ENCODE data around the gene CHST15.

The CHST15 gene

GRCh38 chr10:123995461-123996131 is 97.8 kb downstream of the CHST15 start:
- DNase-seq, result peak; percentile 50

- no peak for DNase-seq
Measured at GRCh38 chr10:123995082-123995460, 98.3 kb downstream of the CHST15 start.

- peak; percentile 61 for DNase-seq
Measured at GRCh38 chr10:123994417-123995081, 98.8 kb downstream of the CHST15 start.

- no peak for DNase-seq
Measured at GRCh38 chr10:123993534-123994416, 99.6 kb downstream of the CHST15 start.

GRCh38 chr10:123991611-123992570 is 101.5 kb downstream of the CHST15 start:
- no peak for DNase-seq

GRCh38 chr10:123990889-123991288 is 102.5 kb downstream of the CHST15 start:
- DNase-seq, result no peak

- DNase-seq, result no peak
Measured at GRCh38 chr10:123988694-123989093, 104.7 kb downstream of the CHST15 start.

- DNase-seq, result no peak
Measured at GRCh38 chr10:123986736-123987135, 106.7 kb downstream of the CHST15 start.

GRCh38 chr10:123974406-123974805 is 119.0 kb downstream of the CHST15 start:
- no peak for DNase-seq

- DNase-seq, result no peak
Measured at GRCh38 chr10:123972481-123973401, 120.7 kb downstream of the CHST15 start.

GRCh38 chr10:123970927-123971286 is 122.5 kb downstream of the CHST15 start:
- no peak for DNase-seq

GRCh38 chr10:123970207-123970926 is 123.0 kb downstream of the CHST15 start:
- no peak for DNase-seq

GRCh38 chr10:123967626-123968243 is 125.7 kb downstream of the CHST15 start:
- DNase-seq, result peak; percentile 52

GRCh38 chr10:123966896-123967231 is 126.5 kb downstream of the CHST15 start:
- DNase-seq, result no peak

GRCh38 chr10:123965973-123966895 is 127.2 kb downstream of the CHST15 start:
- no peak for DNase-seq

- DNase-seq, result no peak
Measured at GRCh38 chr10:123964953-123965352, 128.4 kb downstream of the CHST15 start.

GRCh38 chr10:123962756-123963530 is 130.5 kb downstream of the CHST15 start:
- no peak for DNase-seq

GRCh38 chr10:123958241-123958640 is 135.2 kb downstream of the CHST15 start:
- DNase-seq, result no peak
